DMS153 treated with DMSO at 0.1 percent for 48 hours (cell line): ENCODE measurements around the gene OR1S1.
"Not testable (repeated sequence)": the region's sequence is repeated elsewhere in the genome, so short reads cannot be mapped to it uniquely, and the experiment has no call there.

Experiments
- DNase-seq: peaks from one replicate; lab custom pipeline; 2025; ENCODE audit not compliant: unreplicated experiment; lab: John Stamatoyannopoulos, UW

OR1S1 gene

DNA sequence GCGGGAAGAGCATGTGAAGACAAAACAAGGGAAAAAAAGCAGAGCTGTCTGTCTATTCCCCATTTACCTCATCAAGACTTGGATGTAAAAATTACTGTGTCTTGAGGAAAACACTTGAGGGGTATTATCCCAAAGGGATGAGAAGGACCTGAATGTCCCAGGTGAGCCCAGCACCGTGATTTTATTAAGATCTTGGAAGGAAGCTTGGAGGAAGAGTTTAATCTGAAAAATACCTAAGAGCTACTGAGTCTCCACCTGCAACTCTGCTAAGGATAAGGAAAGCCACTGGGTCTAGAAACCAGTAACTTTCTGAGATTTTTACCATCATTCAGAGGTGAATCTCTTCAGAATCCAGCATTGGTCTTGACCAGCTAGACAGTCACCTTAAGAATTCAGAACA is at the start of gene OR1S1:
Gene OR1S1, plus strand, starts transcription at position 301 of the 400 bp plus-strand sequence.
- DNase-seq, result not testable (repeated sequence)

DNA sequence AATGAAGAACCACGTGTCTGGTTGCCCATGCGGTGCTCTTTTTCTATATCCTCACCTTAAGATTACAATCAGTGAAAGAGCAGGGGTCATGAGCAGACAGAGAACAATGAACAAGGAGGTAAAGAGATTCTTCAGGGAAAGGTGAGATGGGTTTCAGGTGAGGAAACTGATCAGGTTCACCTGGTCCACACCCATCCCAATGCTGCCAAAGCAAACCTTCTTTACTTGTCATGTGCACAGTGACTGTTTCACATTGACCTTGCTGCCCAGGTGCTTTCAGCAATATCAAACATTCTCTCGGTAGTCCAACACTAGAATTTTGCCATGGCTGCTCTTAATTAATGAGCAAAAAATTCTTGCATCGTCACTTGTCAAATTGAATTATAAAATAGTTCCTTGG is 48.1 kb upstream of the OR1S1 start:
- no peak for DNase-seq

DNA sequence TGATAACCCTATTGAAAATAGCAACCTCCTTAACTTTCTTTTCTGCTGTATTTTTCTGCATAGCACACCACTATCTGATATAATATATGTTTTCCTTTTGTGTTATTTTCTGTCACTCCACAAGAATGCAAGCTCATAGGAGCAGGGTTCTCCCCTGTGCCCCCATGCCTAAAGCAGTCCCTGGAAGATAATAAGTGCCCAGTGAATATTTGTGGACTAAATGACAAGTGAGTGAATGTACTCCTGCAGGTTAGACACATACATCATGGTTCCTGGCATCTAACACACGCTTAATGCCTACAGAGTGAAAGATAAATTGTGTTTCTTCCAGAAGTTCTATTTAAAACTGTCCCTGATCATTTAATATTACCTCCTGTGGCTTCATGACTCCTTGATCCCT is 47.5 kb upstream of the OR1S1 start:
- no peak for DNase-seq

DNA sequence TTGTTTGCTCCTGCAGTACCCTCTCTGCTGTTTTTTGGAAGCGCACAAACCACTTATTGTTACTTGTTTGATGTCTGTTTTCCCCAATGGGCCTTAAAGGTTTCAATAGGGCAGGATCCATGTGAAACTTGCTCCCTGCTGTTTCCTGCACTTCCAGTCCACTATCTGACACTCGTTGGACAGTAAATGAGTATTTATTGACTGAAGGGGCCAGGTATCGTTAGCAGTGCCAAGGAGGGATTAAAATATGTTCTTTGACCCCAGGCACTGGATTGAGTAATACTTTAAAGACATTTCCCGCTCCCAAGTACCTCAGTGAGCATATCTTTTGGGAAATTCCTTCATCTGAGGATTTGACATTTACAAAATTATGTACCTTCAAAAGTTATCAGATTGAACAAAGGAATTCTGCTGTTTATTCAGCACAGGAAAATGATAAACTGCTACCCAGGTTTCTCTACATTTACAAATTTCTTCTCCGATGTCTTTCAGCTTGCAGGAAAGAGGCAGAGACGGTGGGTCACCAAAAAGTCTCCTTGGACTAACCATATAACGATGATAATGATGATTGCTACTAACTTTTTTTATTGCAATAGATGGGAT is 46.9 kb upstream of the OR1S1 start:
- DNase-seq, result no peak

DNA sequence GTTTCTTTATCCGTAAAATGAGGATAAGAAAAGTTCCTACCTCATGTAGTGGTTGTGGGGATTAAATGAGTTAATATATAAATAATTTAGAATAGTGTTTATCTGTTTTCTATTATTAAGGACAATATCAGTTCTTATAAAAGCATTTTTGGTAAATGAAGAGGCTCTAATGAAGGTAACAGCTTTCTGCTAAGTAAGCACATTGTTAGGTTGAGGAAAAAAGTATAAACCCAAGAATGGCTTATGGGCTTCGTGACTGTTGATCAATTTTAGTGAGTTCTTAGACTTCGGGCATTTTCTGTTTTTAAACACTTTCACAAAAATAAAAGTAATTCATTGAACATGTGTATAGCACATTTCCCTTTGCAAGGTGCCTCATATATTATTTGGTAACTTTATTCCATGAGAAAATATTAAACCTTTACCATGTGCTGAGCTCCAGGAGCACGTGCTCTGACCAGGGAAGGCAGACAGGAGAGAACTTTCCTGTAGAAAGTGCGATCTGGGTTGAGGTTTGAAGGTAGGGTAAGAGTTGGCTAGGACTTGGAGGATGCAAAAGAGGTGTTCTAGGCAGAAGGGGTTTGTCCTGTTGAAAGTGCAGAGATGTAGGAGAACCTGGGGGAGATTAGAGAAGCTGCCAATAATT is 35.0 kb upstream of the OR1S1 start:
- no peak for DNase-seq

DNA sequence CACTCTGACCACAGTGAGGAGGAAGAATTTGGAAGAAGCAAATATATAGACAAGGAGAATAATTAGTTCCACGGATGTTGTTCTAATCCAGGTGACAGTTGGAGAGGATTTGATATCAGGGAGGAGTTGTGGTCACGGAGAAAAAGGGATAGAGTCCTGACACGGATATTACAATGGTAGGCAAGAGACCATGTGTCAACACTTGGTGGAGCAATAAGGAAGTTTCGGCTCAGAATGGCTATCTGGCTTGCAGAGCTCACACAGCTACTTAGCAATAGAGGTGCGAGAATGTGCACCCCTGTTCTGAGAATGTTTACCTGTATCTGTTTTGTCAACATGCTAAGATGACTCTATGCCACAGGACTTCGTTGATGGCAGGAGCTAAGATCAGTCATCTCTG is 34.1 kb upstream of the OR1S1 start:
- no peak for DNase-seq

DNA sequence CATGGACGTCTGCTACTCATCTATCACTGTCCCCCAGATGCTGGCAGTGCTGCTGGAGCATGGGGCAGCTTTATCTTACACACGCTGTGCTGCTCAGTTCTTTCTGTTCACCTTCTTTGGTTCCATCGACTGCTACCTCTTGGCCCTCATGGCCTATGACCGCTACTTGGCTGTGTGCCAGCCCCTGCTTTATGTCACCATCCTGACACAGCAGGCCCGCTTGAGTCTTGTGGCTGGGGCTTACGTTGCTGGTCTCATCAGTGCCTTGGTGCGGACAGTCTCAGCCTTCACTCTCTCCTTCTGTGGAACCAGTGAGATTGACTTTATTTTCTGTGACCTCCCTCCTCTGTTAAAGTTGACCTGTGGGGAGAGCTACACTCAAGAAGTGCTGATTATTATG is 32.9 kb upstream of the OR1S1 start:
- DNase-seq, result no peak

DNA sequence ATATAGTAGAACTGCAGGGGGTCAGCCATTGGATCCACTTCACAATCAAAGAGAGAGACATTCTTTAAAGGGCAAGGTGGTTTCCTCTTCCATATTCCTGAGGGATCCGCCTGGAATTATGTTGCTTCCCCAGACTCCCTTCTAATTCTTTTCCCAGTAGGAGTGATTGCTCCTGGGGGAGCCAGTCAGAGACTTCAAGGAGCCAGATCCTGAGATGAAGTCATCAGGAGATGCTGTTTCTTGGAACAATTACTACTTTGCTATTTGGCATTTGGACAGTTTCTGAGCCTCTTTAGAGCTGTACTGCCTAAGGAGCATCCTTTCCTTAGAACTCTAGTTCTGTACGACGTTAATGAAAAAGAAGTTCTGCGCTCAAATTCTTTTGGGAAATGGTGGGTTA is 25.6 kb upstream of the OR1S1 start:
- DNase-seq, result no peak

DNA sequence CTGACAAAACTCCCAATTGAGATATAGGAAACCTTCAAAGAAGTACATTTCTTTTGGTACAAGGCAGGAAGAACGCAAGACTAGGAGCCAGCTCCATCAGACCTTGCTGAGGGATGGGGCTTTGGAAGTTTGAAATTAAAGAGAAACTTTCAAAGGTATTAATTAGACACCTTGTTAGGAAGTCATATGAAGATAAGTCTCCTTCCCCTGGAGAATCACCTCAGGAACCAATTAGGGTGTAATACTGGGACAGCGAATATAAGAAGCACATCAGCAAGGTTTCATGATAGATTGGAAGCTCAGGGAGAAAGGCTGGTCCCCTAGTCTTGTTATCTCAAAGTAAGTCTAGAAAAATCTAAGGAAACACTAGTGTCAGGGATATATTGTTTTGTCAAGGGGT is 23.8 kb upstream of the OR1S1 start, which contains the start of gene OR9Q2:
Gene OR9Q2, plus strand, starts transcription at position 301 of the 400 bp plus-strand sequence. CDS start 1,421 bp downstream, outside the sequence.
- DNase-seq, result no peak

DNA sequence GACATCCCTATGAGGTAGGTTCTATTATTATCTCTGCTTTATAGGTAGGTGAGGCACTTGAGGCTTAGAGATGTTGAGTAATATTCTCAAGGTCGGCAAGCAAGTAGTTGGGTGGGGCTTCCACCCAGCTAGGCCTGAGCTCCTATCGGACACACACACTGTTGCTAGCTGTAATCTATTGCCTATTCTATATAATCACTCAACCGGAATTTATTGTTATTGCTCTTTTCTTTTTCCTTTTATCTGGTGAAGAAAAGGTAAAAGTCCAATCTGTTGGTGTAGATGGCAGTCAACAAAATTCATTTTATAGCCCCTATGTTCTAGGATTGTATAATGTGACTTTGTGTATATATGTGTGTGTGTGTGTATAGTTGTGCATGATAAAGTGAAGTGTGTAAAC is 20.3 kb upstream of the OR1S1 start:
- no peak for DNase-seq

DNA sequence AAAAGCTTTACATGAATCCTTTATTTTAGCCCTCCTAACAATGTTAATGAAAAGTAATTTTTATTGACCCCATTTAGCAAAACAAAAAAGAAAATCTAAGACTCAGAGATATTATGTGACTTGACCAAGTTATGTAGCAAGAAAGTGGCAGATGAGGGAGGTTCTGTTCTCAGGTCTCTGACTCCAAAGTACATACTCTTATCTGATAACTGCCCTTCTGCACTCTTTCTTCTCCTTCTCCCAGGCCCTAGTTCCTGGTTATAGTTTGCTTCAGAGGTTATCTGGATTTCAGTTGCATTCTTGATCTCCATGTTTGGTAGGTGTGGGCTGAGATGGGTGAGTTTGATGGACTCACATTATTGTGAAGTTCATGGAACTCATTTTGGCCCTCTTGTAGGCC is 19.1 kb upstream of the OR1S1 start:
- no peak for DNase-seq

DNA sequence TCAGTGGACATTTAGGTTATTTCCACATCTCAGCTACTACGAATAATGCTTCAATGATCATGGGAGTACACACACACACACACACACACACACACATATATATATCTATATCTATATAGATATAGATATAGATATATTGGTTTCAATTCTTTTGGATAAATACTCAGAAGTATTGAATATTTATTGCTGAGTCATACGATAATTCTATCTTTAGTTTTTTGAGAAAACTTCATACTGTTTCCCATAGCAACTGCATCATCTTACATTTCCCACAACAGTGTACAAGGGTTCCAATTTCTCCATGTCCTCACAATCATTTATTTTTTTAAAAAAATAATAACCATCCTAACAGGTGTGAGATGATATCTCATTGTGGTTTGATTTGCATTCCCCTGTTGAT is 16.6 kb upstream of the OR1S1 start:
- no peak for DNase-seq

DNA sequence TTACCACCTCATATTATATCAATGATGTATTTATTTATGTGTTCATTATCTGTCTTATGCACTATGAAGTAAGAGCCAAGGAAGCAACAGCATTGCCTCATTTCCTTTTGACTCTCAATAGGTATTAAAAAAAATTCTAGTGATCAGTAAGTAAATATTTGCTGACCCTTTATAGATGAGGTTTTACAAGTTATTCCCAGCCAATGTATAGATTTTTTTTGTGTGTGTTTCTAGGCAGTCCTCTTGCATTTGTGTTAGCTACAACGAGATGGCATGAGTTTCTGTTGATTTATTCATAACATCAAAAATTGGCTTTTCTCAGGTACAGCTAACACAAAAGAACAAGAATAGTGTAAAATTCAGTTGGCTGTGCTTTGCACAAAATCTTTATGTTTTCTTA is 13.2 kb upstream of the OR1S1 start:
- no peak for DNase-seq

DNA sequence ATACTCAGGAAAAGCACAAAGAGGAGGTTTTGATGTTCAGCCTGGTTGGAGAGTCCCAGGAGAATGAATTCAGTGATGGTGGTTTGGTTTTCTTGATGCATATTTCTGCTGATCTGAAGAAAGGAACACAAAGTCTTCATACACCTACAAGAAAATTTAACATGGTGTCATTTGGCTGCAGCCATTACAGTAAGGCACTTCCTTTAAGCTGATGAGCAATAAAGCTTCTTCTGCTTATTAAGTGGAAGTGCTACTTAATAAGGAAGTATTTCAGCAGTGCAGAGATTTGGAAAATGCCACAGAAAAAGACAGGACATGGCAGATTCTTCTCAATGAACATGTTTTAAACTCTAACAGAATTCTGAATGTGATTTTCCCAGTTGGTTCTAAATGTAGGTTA is 8.5 kb upstream of the OR1S1 start, which contains the start of gene OR1S2:
Gene OR1S2, minus strand, starts transcription at position 101 of the 400 bp plus-strand sequence. Its CDS starts 0 bp downstream, at position 101.
- DNase-seq, result no peak

DNA sequence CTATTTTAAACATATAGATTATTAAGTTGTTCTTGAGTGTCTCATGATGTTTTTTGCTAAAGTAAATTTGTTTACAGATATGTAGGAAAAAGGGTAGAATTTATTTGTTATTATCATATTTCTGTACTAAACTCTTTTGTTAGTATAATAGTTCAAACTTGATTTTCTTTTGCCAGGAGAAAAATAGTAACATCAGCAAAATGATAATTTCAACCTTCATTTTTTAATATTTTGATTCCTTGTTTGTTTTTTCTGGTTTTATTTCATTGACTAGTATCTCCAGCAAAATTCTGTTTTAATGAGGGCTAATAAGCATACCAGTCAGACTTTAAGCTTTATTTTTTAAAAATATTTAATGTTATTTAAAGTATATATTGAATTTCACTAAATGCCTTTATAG is 4.0 kb downstream of the OR1S1 start:
- no peak for DNase-seq

DNA sequence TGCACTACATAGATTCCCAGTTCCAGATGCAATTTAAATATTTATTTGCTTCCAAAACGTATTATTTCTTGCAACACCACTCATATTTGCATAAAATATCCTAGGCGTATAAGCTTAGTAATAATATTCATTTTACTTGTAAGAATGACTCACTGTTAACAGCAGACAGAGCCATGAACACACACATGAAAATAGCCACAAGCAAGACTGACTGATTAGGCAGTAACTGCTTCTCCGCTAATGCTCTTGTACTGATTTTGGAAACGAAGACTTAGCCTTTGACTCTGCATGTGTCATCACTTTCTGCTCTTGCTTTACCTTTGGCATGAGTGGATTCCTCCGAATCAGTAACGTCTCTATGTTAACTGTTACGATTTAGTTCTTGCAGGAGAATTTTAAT is 10.2 kb downstream of the OR1S1 start:
- DNase-seq, result no peak

DNA sequence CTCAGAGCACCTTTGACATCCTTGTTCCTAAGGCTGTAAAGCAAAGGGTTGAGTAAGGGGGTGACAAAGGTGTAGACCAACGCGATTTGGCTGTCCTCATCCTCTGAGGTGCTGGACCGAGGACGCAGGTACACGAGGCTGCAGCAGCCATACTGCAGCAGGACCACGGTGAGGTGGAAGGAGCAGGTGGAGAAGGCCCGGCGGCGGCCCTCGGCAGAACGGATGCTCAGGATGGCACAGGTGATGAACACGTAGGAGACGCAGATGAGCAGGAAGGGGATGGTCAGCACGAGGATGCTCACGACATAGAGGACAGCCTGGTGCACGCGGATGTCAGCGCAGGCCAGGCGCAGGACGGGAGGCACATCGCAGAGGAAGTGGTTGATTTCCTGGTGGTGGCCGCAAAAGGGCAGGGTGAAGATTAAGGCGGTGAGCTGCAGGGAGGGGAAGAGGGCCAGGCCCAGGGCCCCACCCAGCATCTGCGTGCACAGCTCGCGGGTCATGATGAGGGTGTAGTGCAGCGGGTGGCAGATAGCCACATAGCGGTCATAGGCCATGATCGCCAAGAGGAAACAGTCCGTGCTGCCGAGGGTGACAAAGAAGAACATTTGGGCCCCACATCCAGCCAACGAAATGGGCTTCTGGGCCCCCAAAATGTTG is 15.6 kb downstream of the OR1S1 start:
- DNase-seq, result no peak

DNA sequence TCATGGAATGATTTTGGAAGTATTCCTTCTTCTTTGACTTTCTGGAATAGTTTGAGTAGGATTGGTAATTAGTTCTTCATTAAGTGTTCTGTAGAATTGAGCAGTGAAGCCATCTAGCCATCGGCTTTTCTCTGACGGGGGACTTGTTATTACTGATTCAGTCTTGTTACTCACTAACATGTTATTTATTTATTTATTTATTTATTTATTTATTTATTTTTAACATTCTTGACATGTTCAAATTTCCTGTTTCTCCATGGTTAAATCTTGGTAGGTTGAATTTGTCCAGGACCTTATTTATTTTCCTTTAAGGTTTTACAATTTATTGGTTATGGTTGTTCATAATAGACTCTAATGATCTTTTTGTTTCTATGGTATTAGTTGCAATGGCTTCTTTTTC is 31.4 kb downstream of the OR1S1 start:
- no peak for DNase-seq

DNA sequence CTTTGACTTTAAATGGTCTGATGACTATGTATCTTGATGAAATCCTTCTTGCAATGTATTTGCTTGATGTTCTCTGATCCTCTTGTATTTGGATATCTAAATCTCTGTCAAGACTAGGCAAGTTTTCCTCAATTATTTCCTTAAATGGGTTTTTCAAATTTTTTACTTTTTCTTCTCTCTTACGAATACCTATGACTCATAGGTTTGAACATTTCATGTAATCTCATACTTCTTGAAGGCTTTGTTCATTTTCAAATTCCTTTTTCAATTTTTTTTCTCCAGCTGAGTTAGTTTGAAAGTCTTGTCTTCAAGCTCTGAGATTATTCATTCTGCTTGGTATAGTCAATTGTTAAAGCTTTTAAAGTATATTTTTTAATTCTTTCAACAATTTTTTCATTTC is 42.4 kb downstream of the OR1S1 start:
- no peak for DNase-seq

DNA sequence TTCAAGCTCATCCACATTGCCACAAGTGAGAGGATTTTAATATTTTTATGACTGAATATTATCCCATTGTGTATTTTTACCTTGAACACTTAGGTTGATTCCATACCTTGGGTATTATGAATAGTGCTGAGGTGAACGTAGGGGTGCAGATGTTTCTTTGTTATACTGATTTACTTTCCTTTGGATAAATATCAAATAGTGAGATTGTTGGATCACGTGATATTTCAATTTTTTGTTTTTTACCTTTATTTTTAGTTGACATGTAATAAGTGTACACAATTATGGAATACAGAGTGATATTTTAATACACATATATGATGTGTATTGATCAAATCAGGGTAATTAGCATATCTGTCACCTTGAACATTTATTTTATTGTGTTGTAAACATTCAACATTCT is 47.5 kb downstream of the OR1S1 start:
- DNase-seq, result no peak
